ENCODE measurements around the gene REN. TPM values are rescaled to one million over a fixed set of nuclear protein-coding genes. Genes with fewer than 3 reads are reported as not detected.

The REN gene
- total RNA-seq, 1 experiment from 2014 or later: not detected

DNA sequence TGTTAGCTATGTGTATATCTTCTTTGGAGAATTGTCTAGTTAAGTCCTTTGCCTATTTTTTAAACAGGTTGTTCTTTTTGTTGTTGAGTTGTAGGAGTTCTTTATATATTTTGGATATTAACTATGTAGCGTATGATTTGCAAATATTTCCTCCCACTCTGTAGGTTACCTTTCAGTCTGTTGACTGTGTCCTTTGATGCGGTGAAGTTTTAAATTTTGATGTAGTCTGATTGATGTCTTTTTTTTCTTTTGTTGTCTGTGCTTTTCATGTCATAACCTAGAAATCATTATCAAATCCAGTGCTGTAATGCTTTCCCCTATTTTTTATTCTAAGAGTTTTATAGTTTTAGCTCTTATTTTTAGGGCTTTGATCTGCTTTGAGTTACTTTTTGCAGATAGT lies 38.8 kb upstream of the REN start:
- no peak overlapping the region for H3K9ac ChIP-seq (ENCODE audit: extremely low read depth, insufficient read length, low read length)
- no peaks in the 10 kb centered on the region for H3K36me3 Mint-ChIP-seq (ENCODE audit: insufficient read depth in 1 of 3, low read depth in 3 of 3)
- H2BK20ac ChIP-seq (ENCODE audit: low read depth, low read length, poor library complexity, severe bottlenecking): no peak overlapping the region
- no peak overlapping the region for H3K56ac ChIP-seq (ENCODE audit: insufficient read length, low read depth, low read length)
- H4K20me1 ChIP-seq (ENCODE audit: control insufficient read depth, insufficient read depth, insufficient read length): no peaks in the 10 kb centered on the region
- H4K8ac ChIP-seq (replicated peaks; ENCODE audit: insufficient read length, low read depth, low read length): no peak overlapping the region
- no peak overlapping the region for H2BK120ac ChIP-seq (ENCODE audit: low read depth, low read length, poor library complexity, severe bottlenecking)
- H3K14ac ChIP-seq (ENCODE audit: insufficient read depth, low read length): no peak overlapping the region
- H3K4me1 Mint-ChIP-seq: peaks cover 24 to 28% of the 10 kb centered on the region in 2 experiments
- no peaks in the 10 kb centered on the region; the same call in 1 of the 2 replicates for H3K4me1 ChIP-seq (ENCODE audit: insufficient read depth, low read length)
- H3K27me3 ChIP-seq (ENCODE audit: insufficient read depth, low read length): no peaks in the 10 kb centered on the region
- no peak for DNase-seq
- H3K23ac ChIP-seq (ENCODE audit: insufficient read length, low read depth, low read length): no peak overlapping the region
- no peak overlapping the region for H3T11ph ChIP-seq (ENCODE audit: low read length)
- H2AFZ ChIP-seq (ENCODE audit: low read length): no peak overlapping the region
- no peak for TF ChIP-seq CTCF (conservative IDR thresholded peaks at IDR 0.05)
- H3K23me2 ChIP-seq (ENCODE audit: insufficient read length, low read depth, low read length, poor library complexity, severe bottlenecking): no peaks in the 10 kb centered on the region
- no peak overlapping the region for H3K4ac ChIP-seq (ENCODE audit: low read depth, low read length)
- no peak overlapping the region for H3K18ac ChIP-seq (ENCODE audit: insufficient read length, low read depth, low read length)
- no CpG with 5 or more reads among the region's 2 CpGs for WGBS (ENCODE audit: extremely low coverage, insufficient read length, low lambda C conversion rate)
- no peak overlapping the region for H2BK15ac ChIP-seq (ENCODE audit: low read depth, low read length)
- no peak overlapping the region for H2BK12ac ChIP-seq (ENCODE audit: insufficient read length, low read depth, low read length)
- H3K27me3 Mint-ChIP-seq (ENCODE audit: low read depth): no peaks in the 10 kb centered on the region; the same call in 1 of the 2 replicates
- no peaks in the 10 kb centered on the region for H3K79me2 ChIP-seq (ENCODE audit: insufficient read depth, low read length)
- no peak overlapping the region for H3K27ac ChIP-seq (ENCODE audit: insufficient read length, low read depth, low read length)
- no peaks in the 10 kb centered on the region for H3K79me1 ChIP-seq (ENCODE audit: insufficient read depth, low read depth, low read length, poor library complexity, severe bottlenecking)
- H3K4me2 ChIP-seq (ENCODE audit: insufficient read depth, insufficient read length, low read length): no peak overlapping the region
- no peak overlapping the region for H4K91ac ChIP-seq (ENCODE audit: insufficient read length, low read depth, low read length)
- H3K9me3 Mint-ChIP-seq: no peaks in the 10 kb centered on the region
- no peak overlapping the region for H4K5ac ChIP-seq (ENCODE audit: insufficient read length, low read depth, low read length)
- H3K9me3 ChIP-seq (ENCODE audit: control insufficient read depth, low read depth, low read length): no peaks in the 10 kb centered on the region
- H2BK5ac ChIP-seq (ENCODE audit: insufficient read length, low read length): no peak overlapping the region
- no peak overlapping the region for H3K4me3 Mint-ChIP-seq
- H2AK5ac ChIP-seq (ENCODE audit: insufficient read length, low read length): no peak overlapping the region
- no peak overlapping the region for H3K27ac Mint-ChIP-seq

All from H9 (cell line).